Glomerular endothelial cell (primary cell): Measurements from ENCODE around the gene PRAC2. TPM values are rescaled to one million over a fixed set of nuclear protein-coding genes. Genes with fewer than 3 reads are reported as not detected.

Source experiments
- DNase-seq: peaks from one replicate; pipeline ENCODE4 v3.0.0-alpha.2; 2011; ENCODE audit warnings: low read depth, low spot score; ENCODE audit errors: extremely low read depth
- total RNA-seq: library from RNA; depleted of rRNA; stranded (reverse); fragments of >200 nt; gene quantifications from 2 replicates; pipeline ENCODE4 v1.2.3, GENCODE V29; 2015

PRAC2 gene
- total RNA-seq, 1 donor from 2014 or later = not detected

DNA sequence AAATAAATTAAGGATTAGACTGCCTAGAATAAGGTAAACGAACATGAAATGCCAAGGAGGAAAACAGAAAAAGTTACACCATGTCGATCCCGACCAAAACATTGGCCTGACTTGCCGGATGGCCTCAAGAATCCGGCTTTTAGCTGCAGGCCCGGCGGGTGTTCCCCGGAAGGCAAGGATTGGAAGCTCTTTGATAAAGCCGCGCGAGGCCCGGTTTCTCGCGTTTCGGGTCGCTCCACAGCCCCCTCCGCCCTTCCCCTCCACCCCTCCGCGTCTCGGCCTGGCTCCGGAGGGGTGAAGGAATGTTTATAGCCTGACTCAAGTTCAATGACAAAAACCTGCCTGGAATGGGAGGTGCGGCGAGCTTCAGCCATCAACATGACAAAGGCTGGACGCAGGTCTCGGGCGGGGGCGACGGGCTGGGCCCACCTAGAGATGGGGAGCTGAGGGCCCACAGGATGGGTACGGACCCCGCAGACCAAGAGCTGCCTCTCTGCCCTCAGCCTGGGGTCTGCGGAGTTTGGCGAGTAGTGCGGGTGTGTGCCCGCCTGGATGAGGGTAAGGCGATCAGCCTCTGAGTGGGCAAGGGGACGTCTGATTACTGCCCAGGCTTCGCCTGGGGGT lies 3.2 kb upstream of the PRAC2 start:
- DNase-seq = no peak

GRCh38 chr17:48720266-48721008 lies 2.5 kb upstream of the PRAC2 start:
- DNase-seq = no peak

DNA sequence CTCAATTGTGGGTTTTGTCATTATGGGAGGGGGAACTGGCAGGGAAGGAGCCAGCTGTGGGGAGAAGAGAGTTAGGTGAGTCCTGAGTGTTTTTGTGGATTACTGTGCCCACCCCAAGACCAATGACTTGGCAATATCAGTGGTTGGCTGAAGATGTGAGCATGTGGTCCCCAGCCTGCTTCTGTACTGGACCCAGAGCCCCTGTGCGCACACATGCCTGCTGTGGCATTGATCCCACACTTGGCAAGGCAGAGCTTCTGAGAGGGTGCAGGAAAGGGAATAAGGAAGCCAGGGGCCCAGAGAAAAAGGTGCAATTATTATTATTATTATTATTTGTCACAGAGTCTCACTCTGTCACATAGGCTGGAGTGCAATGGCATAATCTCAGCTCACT lies 2.0 kb upstream of the PRAC2 start:
- DNase-seq = no peak

GRCh38 chr17:48722201-48722907 lies 631 bp upstream of the PRAC2 start, which contains the start of gene PRAC1:
Gene PRAC1, minus strand, starts transcription at chr17:48722518. Its CDS starts 126 bp downstream, at chr17:48722392.
- no peak for DNase-seq

GRCh38 chr17:48723423-48724250 lies 652 bp downstream of the PRAC2 start:
- DNase-seq = no peak

DNA sequence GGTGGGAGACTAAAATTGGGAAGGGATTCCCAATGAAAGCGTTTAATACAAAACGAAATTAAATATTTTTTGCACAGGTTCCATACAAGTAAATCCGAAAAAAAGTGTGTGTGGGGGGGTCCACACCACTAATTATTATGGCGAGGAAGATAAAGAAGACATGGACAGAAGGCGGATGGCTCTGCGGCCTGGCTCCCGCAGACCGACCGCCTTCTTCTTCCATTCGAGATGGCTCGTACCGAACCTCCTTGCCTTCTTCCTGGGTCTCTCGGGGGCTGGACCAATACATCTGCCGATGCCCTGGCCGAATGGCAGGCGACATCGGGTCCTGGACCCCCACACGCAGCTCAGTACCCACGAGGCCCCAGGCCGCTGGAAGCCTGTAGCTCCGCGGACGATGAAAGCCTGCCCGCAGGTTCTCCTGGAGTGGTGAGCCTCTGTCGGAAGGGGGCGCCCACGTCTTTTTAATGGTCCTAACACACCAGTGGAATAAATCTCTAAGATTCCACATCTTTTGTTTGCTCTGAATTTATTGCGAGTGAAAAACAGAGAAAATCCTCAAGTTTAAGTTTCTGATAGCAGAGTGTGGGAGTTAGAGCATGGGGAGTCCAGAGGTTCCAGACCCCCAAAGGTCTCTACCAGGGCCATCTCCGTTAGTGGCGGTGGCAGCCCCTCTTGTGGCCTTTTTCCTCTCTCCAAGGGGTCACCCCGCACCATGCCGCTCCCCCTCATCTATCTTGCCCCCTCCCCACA lies 1.4 kb downstream of the PRAC2 start:
- peak; percentile 36 for DNase-seq

GRCh38 chr17:48725004-48725287 lies 2.0 kb downstream of the PRAC2 start:
- DNase-seq = no peak

DNA sequence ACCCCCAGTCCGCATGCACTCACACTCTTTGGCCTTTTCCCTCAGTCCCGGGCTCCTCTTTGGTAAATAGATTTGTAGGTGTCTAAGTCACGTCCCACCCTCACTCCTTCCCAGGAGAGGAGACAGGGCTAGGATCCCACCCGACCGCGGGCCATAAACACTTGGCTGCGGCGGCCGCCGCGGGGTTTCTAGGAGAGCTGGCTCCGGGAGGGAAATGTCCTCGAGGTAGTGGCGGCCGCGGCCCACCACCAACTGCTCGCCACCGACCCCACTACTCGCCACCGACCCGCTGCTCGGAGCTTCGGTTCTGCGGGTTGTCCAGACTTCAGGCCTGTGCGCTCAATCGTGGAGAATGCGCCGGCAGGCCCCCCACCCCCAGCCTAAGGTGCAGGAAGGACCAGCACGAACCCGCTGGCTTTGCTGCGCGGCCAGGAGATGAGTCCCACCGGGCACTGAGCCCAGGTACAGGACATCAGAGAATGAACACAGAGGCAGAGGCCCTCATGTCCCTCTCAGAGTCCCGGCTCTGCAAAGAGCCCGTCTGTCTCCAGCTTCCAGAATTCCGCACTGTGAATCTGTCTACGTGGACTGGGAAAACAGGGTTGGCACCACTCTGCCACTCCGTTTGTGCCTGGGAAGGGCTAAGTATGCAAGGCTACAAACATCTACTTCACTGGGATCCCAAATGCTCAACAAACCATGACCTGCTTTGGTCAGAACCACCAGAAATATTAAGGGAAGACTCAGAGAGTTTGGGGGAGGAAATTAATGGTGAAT lies 2.5 kb downstream of the PRAC2 start:
- no peak for DNase-seq

- DNase-seq = no peak
Observed at GRCh38 chr17:48726114-48726915, 3.3 kb downstream of the PRAC2 start.

- DNase-seq = no peak
Observed at GRCh38 chr17:48726916-48727286, 3.9 kb downstream of the PRAC2 start.

DNA sequence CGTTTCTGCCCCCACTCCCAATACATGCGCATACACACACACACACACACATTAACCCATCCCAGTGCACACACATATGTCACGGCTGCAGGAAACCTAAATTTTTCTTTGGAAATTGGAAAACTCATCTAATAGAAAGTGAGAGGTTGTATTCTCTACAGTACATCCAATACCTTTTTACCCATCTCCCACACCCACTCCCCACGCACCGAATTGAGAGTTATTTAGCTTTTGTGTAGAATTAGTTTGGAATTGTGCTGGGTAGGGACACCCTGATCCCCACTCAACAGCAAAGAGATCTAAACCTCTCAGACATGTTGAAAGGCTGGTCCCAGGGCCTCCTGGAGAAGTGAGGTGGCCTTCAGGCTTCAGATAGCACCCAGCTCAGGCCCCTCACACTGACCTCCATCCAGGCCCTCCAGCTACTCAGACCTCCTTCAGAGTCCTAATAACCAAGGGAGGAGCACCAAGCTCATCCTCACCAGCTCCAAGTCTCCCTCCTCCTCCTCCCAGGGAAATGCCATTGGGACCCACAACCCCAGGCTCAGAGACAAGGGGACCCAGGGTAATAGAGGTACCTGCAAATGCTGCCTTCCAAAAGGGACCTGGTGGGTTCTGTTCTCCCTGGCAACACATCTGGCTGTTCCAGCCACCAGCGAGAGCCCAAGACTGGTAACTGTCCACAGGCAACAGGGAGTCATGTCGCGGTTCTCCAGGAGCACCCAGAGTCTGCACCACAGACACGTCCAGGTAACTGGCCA lies 4.6 kb downstream of the PRAC2 start:
- DNase-seq = no peak

- no peak for DNase-seq
Observed at GRCh38 chr17:48728232-48729231, 5.5 kb downstream of the PRAC2 start, which contains the start of gene HOXB13. Gene HOXB13, minus strand, starts transcription at chr17:48728750. Its CDS starts 157 bp downstream, at chr17:48728593.

DNA sequence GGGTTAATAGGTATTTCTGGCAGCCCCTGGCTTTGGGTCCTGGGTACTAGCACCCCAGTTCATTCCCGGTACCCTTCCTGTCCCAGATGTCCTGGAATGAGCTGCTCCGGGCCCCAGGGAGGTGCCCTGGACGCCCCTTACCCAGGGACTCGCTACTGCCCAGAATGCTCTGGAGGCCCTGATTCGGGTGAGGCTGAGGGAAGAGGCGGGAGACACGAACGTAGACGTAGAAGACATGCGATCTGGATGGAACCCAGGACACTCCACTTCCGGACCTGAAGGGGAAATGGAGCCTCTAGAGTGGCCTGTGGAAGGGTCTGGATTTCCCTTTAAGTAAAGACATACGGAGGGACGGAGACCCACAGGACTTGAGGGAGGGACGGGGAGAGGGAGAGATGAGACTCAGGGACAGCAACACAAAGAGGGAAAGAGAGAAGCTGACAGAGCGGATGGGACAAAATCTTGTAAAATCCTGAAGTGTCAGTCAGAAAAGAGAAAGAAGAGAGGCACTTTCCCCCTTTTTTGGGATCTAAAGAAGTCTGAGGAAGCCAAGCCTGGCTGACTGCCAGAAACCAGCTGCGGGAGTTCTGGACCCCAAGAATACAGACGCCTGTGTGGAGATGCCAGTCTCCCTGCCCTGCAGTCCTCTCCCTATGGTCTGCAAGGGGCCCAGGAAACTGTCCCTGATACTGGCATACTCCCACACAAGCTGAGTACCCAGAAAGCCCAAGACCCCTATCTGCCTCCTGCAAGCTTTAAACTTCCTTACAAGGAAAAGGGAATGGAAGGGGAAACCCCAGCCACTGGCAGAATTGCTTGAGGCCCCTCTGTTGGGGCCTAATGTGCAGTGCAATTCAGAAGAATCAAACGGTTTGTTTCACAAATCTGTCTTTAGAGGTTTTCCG lies 6.6 kb downstream of the PRAC2 start:
- DNase-seq = no peak

GRCh38 chr17:48730240-48730550 lies 7.2 kb downstream of the PRAC2 start:
- DNase-seq = no peak

GRCh38 chr17:48731355-48731754 lies 8.4 kb downstream of the PRAC2 start:
- DNase-seq = no peak
